ENCODE data around the gene HDLBP.

Gene HDLBP

DNA sequence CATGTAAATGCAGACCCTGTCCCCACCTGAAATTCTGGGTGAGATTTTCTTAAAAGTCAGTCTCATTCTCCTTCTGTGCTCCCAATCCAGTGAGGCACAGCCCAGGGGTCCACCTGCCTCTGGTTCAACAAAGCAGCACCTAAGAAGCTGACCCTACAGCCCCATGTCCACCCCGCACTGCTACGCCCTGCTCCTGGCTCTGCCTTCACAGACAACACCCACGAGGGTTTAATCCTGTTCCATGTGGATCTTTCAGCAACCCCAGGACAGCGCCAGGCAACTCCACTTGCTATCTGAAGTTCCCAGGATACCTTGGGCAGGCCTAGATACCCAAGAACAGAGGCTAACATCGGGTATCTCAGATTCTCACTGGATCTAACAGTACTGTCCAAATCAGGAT, 44.9 kb downstream of the HDLBP start:
- TF ChIP-seq POLR2AphosphoS5 (IDR thresholded peaks at IDR 0.05; ENCODE audit: low read depth, low read length) (no peak), FOXP2 (optimal IDR thresholded peaks at IDR 0.05; ENCODE audit: borderline replicate concordance, extremely low read depth, extremely low read length, insufficient read depth) (no peak), SIN3A (IDR thresholded peaks at IDR 0.05; ENCODE audit: borderline replicate concordance, insufficient read depth, low read length) (no peak), TAF1 (IDR thresholded peaks at IDR 0.05; ENCODE audit: borderline replicate concordance, insufficient read depth, low read length) (no peak)
- TF ChIP-seq, protein P1, sequence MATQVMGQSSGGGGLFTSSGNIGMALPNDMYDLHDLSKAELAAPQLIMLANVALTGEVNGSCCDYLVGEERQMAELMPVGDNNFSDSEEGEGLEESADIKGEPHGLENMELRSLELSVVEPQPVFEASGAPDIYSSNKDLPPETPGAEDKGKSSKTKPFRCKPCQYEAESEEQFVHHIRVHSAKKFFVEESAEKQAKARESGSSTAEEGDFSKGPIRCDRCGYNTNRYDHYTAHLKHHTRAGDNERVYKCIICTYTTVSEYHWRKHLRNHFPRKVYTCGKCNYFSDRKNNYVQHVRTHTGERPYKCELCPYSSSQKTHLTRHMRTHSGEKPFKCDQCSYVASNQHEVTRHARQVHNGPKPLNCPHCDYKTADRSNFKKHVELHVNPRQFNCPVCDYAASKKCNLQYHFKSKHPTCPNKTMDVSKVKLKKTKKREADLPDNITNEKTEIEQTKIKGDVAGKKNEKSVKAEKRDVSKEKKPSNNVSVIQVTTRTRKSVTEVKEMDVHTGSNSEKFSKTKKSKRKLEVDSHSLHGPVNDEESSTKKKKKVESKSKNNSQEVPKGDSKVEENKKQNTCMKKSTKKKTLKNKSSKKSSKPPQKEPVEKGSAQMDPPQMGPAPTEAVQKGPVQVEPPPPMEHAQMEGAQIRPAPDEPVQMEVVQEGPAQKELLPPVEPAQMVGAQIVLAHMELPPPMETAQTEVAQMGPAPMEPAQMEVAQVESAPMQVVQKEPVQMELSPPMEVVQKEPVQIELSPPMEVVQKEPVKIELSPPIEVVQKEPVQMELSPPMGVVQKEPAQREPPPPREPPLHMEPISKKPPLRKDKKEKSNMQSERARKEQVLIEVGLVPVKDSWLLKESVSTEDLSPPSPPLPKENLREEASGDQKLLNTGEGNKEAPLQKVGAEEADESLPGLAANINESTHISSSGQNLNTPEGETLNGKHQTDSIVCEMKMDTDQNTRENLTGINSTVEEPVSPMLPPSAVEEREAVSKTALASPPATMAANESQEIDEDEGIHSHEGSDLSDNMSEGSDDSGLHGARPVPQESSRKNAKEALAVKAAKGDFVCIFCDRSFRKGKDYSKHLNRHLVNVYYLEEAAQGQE (IDR thresholded peaks at IDR 0.05; ENCODE audit: insufficient read depth in 1 of 2, low read depth in 2 of 2, low read length in 2 of 2), result no peak

DNA sequence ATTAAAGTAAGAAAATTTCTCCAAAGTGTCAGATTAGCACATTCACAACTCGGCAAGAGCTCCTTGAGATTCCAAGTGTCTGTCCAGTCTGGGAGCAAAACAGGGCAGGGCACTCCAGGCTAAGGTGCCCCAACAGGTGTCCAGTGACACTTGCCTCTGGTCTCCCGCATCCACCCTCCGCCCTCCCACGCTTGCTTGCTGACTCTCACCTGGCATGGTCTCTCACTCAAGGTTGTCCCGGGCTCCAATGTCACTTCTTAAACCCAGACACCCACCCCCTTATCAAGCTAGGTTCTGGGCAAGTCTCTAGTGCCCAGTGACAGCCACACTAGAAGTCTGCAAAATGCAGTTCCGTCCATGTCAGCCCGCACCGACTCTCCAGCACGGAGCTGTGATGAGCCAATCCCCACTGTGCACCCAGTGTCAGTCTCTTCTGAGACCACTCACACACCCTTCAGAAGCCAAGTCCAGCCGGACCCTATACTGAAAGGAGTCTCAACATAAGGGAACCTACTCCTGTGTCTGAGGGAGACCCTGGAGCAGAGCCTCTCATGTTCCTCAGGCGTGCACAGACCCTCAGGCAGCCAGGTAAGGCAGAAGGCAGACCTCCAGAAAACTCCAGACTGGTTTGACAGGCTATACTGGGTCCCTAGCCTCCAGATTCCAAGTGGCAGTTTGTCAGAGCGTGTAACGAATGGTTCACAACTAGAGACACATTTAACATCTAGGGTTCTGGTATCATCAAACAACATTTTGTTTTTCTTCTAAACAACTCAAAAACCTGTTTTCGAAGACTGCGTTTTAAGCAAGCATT, 45.6 kb downstream of the HDLBP start:
- TF ChIP-seq SIN3A (IDR thresholded peaks at IDR 0.05; ENCODE audit: borderline replicate concordance, insufficient read depth, low read length) (no peak), TAF1 (IDR thresholded peaks at IDR 0.05; ENCODE audit: borderline replicate concordance, insufficient read depth, low read length) (no peak), FOXP2 (optimal IDR thresholded peaks at IDR 0.05; ENCODE audit: borderline replicate concordance, extremely low read depth, extremely low read length, insufficient read depth) (no peak), POLR2AphosphoS5 (IDR thresholded peaks at IDR 0.05; ENCODE audit: low read depth, low read length) (no peak)
- TF ChIP-seq, protein P1 (IDR thresholded peaks at IDR 0.05; ENCODE audit: insufficient read depth in 1 of 2, low read depth in 2 of 2, low read length in 2 of 2), result no peak

DNA sequence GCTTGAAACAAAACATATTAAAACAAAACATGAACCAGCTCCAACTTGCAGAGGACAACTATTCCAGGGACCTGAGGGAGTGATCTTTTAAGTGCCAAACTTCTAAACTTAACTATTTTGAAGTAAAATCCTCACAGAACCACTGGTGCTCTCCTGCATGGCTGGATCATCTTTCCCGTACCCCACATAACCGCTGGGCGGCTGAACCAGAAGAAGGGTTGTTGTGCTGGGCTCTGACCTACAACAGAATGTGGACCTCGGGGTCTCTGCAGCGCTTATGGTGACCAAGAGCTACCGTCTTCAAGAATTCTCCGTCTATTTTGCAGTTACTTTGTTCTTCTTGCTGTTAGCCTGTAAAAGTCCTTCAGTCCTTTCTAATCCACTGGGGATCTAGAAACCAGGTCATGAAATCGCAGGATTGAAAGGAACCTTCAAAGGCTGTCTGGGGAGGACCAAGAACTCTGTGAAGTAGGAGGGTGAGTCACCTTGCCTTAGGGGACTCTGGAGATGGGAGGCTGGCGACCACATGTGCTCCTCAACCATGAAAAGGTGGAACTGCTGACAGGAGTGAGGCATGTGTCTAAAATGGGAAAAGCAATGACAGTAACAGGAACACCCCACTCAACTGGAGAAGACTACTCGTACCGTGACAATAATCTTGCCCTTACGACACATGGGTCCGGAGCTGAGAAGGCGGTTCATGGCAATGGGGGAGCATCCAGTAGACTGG, 46.6 kb downstream of the HDLBP start:
- TF ChIP-seq TAF1 (IDR thresholded peaks at IDR 0.05; ENCODE audit: borderline replicate concordance, insufficient read depth, low read length) (no peak), FOXP2 (optimal IDR thresholded peaks at IDR 0.05; ENCODE audit: borderline replicate concordance, extremely low read depth, extremely low read length, insufficient read depth) (no peak), POLR2AphosphoS5 (IDR thresholded peaks at IDR 0.05; ENCODE audit: low read depth, low read length) (no peak)

DNA sequence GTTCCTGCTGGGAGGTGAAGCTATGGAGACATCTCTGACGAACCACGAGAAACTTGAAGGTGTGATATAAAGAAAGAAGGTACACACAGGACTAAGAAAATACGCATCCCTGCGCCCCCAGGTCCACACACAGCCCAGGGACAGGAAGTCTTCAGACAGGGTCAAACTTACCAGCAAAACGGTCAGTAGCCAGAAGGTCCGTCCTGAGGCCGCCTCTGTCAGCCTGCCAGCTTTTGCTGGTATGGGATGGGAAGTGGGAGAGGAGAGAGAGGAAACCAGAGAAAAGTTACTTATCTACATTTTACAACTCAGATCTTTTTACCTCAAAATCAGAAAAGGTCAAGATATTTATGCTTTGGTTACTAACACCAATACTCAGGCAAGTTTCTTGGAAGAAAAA, 47.2 kb downstream of the HDLBP start:
- TF ChIP-seq FOXP2 (optimal IDR thresholded peaks at IDR 0.05; ENCODE audit: borderline replicate concordance, extremely low read depth, extremely low read length, insufficient read depth) (no peak), TAF1 (IDR thresholded peaks at IDR 0.05; ENCODE audit: borderline replicate concordance, insufficient read depth, low read length) (no peak), POLR2AphosphoS5 (IDR thresholded peaks at IDR 0.05; ENCODE audit: low read depth, low read length) (no peak), SIN3A (IDR thresholded peaks at IDR 0.05; ENCODE audit: borderline replicate concordance, insufficient read depth, low read length) (no peak)
- TF ChIP-seq, protein P1 (IDR thresholded peaks at IDR 0.05; ENCODE audit: insufficient read depth in 1 of 2, low read depth in 2 of 2, low read length in 2 of 2), result no peak

DNA sequence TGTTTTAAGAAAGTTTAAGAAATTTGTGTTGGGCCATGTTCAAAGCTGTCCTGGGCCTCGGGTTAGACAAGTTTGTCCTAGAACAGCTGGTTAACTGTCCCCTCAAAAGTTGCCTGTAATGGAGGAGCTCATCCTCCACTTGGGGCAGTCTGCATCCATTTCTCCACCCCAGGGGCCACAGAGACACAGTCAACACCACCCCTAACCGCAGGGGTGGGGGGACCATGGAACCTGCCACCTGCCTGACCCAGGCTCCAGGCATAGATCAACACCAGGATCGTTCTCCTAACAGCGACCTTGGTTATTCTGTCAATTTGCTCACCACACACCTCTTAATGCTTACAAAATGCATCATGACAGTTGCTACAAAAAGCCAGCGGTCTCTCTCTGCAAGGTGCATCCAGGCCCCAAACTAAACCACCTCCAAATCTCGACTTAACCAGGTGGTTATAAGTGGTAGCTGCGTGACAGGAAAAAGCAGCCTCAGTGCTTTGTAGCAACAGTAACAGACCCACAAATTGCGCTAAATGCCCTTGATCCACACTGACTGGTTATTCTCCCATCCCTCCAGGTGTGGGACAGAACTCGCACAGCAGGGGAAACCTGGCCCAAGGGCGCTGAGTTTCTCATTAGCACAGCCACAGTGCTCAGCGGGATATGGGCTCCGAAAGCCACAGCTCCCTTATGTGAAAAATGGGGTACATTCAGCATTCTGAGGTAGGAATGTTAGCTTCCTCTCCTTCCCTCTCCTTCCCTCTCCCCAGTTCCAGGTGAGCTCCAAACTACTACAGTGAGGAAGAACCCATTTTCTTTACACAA, 48.0 kb downstream of the HDLBP start:
- TF ChIP-seq FOXP2 (optimal IDR thresholded peaks at IDR 0.05; ENCODE audit: borderline replicate concordance, extremely low read depth, extremely low read length, insufficient read depth) (no peak), SIN3A (IDR thresholded peaks at IDR 0.05; ENCODE audit: borderline replicate concordance, insufficient read depth, low read length) (no peak), TAF1 (IDR thresholded peaks at IDR 0.05; ENCODE audit: borderline replicate concordance, insufficient read depth, low read length) (no peak), POLR2AphosphoS5 (IDR thresholded peaks at IDR 0.05; ENCODE audit: low read depth, low read length) (no peak)
- TF ChIP-seq, protein P1 (IDR thresholded peaks at IDR 0.05; ENCODE audit: insufficient read depth in 1 of 2, low read depth in 2 of 2, low read length in 2 of 2), result no peak

Measured in PFSK-1 (cell line).